Left lung (tissue), 10 donors: Measurements from ENCODE around the gene GJC1. TPM values are rescaled to one million over a fixed set of nuclear protein-coding genes. Genes with fewer than 3 reads are reported as not detected.
"Not testable (repeated sequence)": the region's sequence is repeated elsewhere in the genome, so short reads cannot be mapped to it uniquely, and the experiment has no call there.

Experiments used
- ATAC-seq: fragments of 200-7000 bp; cut with Tn5 transposase; one replicate; pipeline ENCODE4 v1.9.1; 2020; ENCODE audit warnings: moderate library complexity
- DNase-seq, 4 donors: peaks; one replicate each; pipeline ENCODE4 v3.0.0-alpha.2; 2013 to 2020
- H3K27ac ChIP-seq, 2 donors: fragments of 200-600 bp; sonication (generic) in 1 of 2; one replicate each; pipeline versions ENCODE4 v1.5.0 to v1.8.0; 2020 to 2021
- H3K27me3 ChIP-seq, 2 donors: fragments of 200-600 bp; sonication (generic) in 1 of 2; one replicate each; pipeline versions ENCODE4 v1.5.0 to v1.8.0; 2020 to 2021
- H3K36me3 ChIP-seq, 2 donors: fragments of 200-600 bp; sonication (generic) in 1 of 2; one replicate each; pipeline versions ENCODE4 v1.5.0 to v1.8.0; 2020 to 2021
- H3K4me1 ChIP-seq, 2 donors: fragments of 200-600 bp; one replicate each; pipeline ENCODE4 v1.8.0; 2021
- H3K4me3 ChIP-seq, 2 donors: fragments of 200-600 bp; sonication (generic) in 1 of 2; one replicate each; pipeline versions ENCODE4 v1.5.0 to v1.8.0; 2020 to 2021; ENCODE audit warnings: mild to moderate bottlenecking in 1 of 2
- H3K9me3 ChIP-seq, 2 donors: fragments of 200-600 bp; sonication (generic) in 1 of 2; one replicate each; pipeline versions ENCODE4 v1.5.0 to v1.8.0; 2020 to 2021
- intact Hi-C, 2 donors: fragments of 100-400 bp; cut with DNase I; formaldehyde crosslinking; loops; one replicate each; pipeline versions ENCODE4 v1.11.2 to v1.14.2; 2022
- polyA plus RNA-seq, 6 donors: library from polyadenylated mRNA; unstranded; fragments of 120-200 nt; gene quantifications; one replicate each; pipeline ENCODE4 v1.2.1, GENCODE V29; 2013; ENCODE audit not compliant: insufficient read length in 6 of 6
- total RNA-seq, 2 donors: library from RNA; stranded (reverse); fragmentation: NEBNext Ultra II Directional; extraction: Animal tissue kit (Norgen Biotek cat#: 25700); gene quantifications; one replicate each; pipeline ENCODE4 v1.2.1, GENCODE V29; 2021
- TF ChIP-seq, protein P1 (sequence below), 2 donors: fragments of 200-600 bp; sonication (generic) in 1 of 2; IDR thresholded peaks; one replicate each; pipeline versions ENCODE4 v1.5.0 to v1.8.0; 2021; ENCODE audit warnings: antibody characterized with exemption in 2 of 2
- donor health status: DM: no; HTN: yes; CAD: no.
- donor health status: DM: no; HTN: no; CAD: no.

The GJC1 gene
- total and polyA plus RNA-seq, 8 donors: 17.3 to 52.9 (median 46.2) TPM

DNA sequence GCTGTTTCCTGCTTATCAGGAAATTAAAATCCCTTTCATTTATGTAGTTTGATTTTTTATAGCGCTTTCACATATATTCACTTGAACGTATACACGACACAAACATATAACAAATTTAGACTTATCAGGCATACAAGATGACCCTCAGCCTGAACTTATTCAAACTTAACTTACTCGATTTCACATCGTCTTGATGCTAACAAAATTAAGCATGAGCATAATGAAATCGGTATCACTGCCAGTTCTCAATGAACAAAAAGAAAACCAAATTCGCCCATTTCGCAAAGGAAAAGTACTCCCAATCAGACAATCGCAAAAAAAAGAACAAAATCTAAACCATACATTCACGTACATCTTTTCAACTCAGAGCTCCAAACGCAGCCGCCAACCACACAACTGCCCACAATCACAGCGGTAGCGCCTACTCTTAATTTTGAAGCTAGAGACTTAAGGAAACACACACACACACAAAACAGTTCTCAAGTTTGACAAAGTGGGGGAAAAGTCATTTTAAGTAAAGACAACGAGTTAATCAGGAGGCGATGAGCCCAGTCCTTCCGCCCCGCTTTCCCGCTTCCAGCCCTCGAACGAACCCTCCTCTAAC, 1.1 kb downstream of the GJC1 start:
- Histone ChIP-seq H3K9me3 (no peaks in the 10 kb centered on the region), H3K36me3 (no peaks in the 10 kb centered on the region), H3K4me1 (peaks cover 8 to 20% of the 10 kb centered on the region in 2 donors), H3K27ac (peak overlapping the region; percentile 70 to 74), H3K4me3 (peak overlapping the region; percentile 42 to 50), H3K27me3 (peaks cover 48 to 98% of the 10 kb centered on the region in 2 donors)
- TF ChIP-seq, protein P1, sequence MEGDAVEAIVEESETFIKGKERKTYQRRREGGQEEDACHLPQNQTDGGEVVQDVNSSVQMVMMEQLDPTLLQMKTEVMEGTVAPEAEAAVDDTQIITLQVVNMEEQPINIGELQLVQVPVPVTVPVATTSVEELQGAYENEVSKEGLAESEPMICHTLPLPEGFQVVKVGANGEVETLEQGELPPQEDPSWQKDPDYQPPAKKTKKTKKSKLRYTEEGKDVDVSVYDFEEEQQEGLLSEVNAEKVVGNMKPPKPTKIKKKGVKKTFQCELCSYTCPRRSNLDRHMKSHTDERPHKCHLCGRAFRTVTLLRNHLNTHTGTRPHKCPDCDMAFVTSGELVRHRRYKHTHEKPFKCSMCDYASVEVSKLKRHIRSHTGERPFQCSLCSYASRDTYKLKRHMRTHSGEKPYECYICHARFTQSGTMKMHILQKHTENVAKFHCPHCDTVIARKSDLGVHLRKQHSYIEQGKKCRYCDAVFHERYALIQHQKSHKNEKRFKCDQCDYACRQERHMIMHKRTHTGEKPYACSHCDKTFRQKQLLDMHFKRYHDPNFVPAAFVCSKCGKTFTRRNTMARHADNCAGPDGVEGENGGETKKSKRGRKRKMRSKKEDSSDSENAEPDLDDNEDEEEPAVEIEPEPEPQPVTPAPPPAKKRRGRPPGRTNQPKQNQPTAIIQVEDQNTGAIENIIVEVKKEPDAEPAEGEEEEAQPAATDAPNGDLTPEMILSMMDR (IDR thresholded peaks at IDR 0.05): no peak
- intact Hi-C loops: no loop called here
- no peak for ATAC-seq
- no peak for DNase-seq

GRCh38 chr17:44827863-44828262, 2.2 kb downstream of the GJC1 start:
- ATAC-seq: no peak
- Histone ChIP-seq H3K4me1 (peaks cover 8 to 20% of the 10 kb centered on the region in 2 donors), H3K36me3 (no peaks in the 10 kb centered on the region), H3K4me3 (no peak overlapping the region), H3K27me3 (peaks cover 48 to 86% of the 10 kb centered on the region in 2 donors), H3K9me3 (no peaks in the 10 kb centered on the region), H3K27ac (no peak overlapping the region)
- no peak for DNase-seq
- TF ChIP-seq, protein P1 (IDR thresholded peaks at IDR 0.05): no peak
- intact Hi-C loops: no loop called here

GRCh38 chr17:44826123-44826790, 3.8 kb downstream of the GJC1 start:
- no peaks in the 10 kb centered on the region for H3K9me3 ChIP-seq
- intact Hi-C loops: no loop called here
- H3K36me3 ChIP-seq: no peaks in the 10 kb centered on the region
- no peak overlapping the region for H3K4me3 ChIP-seq
- peaks cover 8 to 20% of the 10 kb centered on the region in 2 donors for H3K4me1 ChIP-seq
- TF ChIP-seq, protein P1 (IDR thresholded peaks at IDR 0.05): no peak
- peaks cover 38 to 70% of the 10 kb centered on the region in 2 donors for H3K27me3 ChIP-seq
- no peak for ATAC-seq
- no peak for DNase-seq
- no peak overlapping the region for H3K27ac ChIP-seq

- ATAC-seq, intact Hi-C loops: not testable (repeated sequence)
These were observed 4.9 kb downstream of the GJC1 start for GRCh38 chr17:44825236-44825635.

DNA sequence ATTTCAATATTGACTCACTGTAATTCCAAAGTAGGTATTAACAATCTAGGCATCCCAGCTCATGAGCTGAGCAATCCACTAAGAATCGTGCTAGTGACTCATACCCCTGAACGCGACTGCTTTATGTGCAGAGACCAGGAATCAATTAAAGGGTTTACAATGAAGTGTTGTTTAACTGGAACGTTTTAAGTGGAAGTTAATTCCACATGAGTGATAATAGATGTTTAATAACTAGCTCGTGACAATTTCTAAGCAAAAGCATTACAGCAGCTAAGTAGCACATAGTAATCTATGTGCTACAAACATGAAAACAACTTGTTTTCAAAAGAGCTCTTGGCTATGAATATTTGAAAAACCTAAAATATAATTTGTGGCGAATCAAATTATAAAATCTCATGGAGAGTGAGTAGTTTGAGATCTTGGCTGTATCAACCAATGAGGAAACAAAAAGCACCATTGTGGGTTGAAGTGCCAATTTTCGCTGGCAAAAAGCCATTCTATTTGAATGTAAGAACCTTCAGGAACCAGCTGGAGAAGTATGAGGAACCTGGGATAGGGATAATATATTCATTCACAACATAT, 9.4 kb downstream of the GJC1 start:
- ATAC-seq (peak; percentile 74), DNase-seq (peak in 1 of 4 donors; percentile 44)
- Histone ChIP-seq H3K36me3 (no peaks in the 10 kb centered on the region), H3K27ac (peak overlapping the region in 1 of 2 donors; percentile 3), H3K27me3 (peaks cover 0 to 35% of the 10 kb centered on the region in 2 donors), H3K4me3 (no peak overlapping the region), H3K9me3 (no peaks in the 10 kb centered on the region), H3K4me1 (no peaks in the 10 kb centered on the region)
- intact Hi-C loops: no loop called here
- TF ChIP-seq, protein P1 (IDR thresholded peaks at IDR 0.05): no peak

More at GRCh38 chr17:44825236-44825635, 4.9 kb downstream of the GJC1 start:
- H3K4me1 ChIP-seq: peaks cover 8 to 11% of the 10 kb centered on the region in 2 donors
- DNase-seq, H3K27ac ChIP-seq, H3K36me3 ChIP-seq, H3K9me3 ChIP-seq, H3K4me3 ChIP-seq: not testable (repeated sequence)
- H3K27me3 ChIP-seq: peaks cover 27 to 61% of the 10 kb centered on the region in 2 donors

DNA sequence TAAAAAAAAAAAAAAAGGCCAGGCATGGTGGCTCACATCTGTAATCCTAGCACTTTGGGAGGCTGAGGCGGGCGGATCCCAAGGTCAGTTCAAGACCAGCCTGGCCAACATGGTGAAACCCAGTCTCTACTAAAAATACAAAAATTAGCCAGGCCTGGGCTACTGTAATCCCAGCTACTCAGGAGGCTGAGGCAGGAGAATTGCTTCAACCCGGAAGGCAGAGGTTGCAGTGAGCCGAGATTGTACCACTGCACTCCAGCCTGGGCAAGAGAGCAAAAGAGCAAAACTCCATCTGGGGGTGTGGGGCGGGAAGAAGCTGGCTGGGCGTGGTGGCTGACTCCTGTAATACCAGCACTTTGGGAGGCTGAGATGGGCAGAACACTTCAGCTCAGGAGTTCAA, 11.6 kb downstream of the GJC1 start:
- intact Hi-C loops, ATAC-seq: not testable (repeated sequence)

More for the DNA sequence above, 11.6 kb downstream of the GJC1 start:
- not testable (repeated sequence) for H3K4me1 ChIP-seq, H3K36me3 ChIP-seq, DNase-seq, H3K27ac ChIP-seq, H3K4me3 ChIP-seq, H3K9me3 ChIP-seq
- H3K27me3 ChIP-seq: peaks cover 0 to 20% of the 10 kb centered on the region in 2 donors
